ENCODE measurements around the gene PRH1. TPM values are rescaled to one million over a fixed set of nuclear protein-coding genes. Genes with fewer than 3 reads are reported as not detected.

The PRH1 gene
- total RNA-seq: 4.3 and 9.1 TPM in 2 replicates

DNA sequence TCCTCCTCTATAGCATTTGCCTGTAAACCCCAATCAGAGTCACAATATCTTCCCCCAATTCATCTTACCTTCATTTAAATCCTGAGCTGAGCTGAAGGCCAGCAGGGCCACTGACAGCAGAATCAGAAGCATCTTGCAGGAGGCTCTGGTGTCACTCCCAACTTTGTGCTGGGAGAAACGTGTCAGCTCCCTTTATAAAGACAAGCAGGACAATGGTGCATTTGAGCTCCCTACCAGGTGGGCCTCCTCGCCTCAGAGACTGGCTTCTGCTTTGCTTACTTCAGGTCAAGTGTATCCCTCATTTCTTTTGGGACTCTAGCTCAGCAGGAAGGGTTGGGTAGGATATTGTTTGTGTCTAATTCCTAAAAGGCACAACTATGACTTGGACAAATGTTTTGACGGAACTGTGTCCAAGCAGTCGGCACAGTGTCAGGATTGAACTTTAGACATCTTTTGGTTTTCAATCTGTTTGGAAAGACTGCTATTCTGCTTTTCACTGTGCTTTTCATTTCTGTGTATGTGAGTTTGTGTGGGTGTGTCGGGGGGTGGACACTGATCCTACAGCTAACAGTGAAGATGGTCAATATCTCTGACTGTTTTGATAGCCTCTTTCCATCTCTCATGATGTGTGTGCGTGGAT, at the start of gene PRH1:
PRH1 (minus strand) TSS at position 170 of the 640 bp plus-strand sequence; CDS start at position 132, 38 bp downstream.
- TF ChIP-seq, protein P1, sequence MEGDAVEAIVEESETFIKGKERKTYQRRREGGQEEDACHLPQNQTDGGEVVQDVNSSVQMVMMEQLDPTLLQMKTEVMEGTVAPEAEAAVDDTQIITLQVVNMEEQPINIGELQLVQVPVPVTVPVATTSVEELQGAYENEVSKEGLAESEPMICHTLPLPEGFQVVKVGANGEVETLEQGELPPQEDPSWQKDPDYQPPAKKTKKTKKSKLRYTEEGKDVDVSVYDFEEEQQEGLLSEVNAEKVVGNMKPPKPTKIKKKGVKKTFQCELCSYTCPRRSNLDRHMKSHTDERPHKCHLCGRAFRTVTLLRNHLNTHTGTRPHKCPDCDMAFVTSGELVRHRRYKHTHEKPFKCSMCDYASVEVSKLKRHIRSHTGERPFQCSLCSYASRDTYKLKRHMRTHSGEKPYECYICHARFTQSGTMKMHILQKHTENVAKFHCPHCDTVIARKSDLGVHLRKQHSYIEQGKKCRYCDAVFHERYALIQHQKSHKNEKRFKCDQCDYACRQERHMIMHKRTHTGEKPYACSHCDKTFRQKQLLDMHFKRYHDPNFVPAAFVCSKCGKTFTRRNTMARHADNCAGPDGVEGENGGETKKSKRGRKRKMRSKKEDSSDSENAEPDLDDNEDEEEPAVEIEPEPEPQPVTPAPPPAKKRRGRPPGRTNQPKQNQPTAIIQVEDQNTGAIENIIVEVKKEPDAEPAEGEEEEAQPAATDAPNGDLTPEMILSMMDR (conservative IDR thresholded peaks at IDR 0.05; ENCODE audit: low read depth, low read length): no peak
- H3K4me3 ChIP-seq (ENCODE audit: low read depth, low read length): no peak within 1 kb of the TSS
- no peak for DNase-seq (ENCODE audit: low read depth)

DNA sequence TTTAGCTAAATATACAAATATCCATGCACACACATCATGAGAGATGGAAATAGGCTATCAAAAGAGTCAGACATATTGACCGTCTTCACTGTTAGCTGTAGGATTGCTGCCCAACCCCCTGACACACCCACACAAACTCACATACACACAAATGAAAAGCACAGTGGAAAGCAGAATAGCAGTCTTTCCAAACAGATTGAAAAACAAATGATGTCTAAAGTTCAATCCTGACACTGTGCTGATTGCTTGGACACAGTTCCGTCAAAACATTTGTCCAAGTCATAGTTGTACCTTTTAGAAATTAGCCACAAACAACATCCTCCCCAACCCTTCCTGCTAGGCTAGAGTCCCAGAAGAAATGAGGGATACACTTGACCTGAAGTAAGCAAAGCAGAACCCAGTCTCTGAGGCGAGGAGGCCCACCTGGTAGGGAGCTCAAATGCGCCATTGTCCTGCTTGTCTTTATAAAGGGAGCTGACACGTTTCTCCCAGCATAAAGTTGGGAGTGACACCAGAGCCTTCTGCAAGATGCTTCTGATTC, 44.8 kb upstream of the PRH1 start, which contains the start of gene PRH2:
PRH2 (plus strand) TSS at position 491 of the 541 bp plus-strand sequence; CDS start at position 529, 38 bp downstream.
- TF ChIP-seq, protein P1 (conservative IDR thresholded peaks at IDR 0.05; ENCODE audit: low read depth, low read length): no peak
- no peak for DNase-seq (ENCODE audit: low read depth)
- H3K4me3 ChIP-seq (ENCODE audit: low read depth, low read length): no peak within 1 kb of the TSS

DNA sequence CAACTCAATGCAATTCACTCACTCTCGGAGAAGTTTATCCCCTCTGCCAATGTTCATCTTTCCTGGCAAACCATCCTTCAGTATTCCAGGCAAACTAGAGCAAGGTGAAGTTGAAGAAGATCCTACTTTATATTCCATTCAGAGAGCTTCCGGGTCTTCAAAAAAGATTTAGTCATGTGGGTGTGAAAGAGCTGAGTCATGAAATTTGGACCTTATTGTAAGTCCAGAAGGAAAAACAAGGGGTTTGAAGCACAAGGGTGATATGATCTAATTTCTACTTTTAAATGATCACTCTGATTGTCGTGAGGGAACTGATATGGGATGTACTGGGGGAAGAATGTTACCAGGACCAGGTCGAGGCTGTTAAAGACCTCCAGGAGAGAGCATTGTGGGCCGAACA, 42.2 kb upstream of the PRH1 start:
- H3K4me3 ChIP-seq (ENCODE audit: low read depth, low read length): no peak overlapping the region
- no peak for DNase-seq (ENCODE audit: low read depth)
- TF ChIP-seq, protein P1 (conservative IDR thresholded peaks at IDR 0.05; ENCODE audit: low read depth, low read length): no peak

DNA sequence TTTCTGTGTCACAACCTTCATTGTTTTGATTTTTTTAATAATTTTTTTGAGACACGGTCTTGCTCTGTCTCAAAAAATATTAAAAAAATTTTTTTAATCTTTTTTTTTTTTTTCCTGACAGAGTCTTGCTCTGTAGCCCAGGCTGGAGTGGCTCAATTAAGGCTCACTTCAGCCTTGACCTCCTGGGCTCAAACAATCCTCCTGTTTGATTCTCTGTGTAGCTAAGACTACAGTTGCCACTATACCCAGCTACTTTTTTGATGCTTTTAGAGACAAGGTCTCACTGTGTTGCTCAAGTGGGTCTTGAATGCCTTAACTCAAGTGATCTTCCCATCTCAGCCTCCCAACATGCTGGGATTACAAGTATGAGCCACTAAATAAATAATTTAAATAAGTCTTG, 35.8 kb upstream of the PRH1 start:
- TF ChIP-seq, protein P1 (conservative IDR thresholded peaks at IDR 0.05; ENCODE audit: low read depth, low read length): no peak
- DNase-seq (ENCODE audit: low read depth): no peak

DNA sequence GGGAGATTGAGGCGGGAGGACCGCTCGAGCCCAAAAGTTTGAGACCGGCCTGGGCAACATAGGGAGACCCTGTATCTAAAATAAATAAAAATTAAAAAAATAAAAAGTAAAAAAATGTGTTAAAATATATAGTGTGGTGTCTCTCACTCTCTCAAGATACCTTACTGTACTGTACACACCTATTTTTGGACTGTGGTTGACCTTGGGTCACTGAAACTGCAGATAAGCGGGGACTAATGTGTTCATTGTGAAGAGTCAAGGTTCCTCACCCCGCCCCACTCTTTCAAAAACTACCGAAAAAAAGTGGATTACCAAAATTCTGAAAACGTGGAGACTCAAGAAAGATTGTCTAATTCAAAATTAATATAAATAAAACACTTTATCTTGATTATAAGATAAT, 26.3 kb upstream of the PRH1 start:
- no peak for DNase-seq (ENCODE audit: low read depth)
- H3K4me3 ChIP-seq (ENCODE audit: low read depth, low read length): no peak overlapping the region
- TF ChIP-seq, protein P1 (conservative IDR thresholded peaks at IDR 0.05; ENCODE audit: low read depth, low read length): no peak

More for the DNA sequence above, 35.8 kb upstream of the PRH1 start:
- no peak overlapping the region for H3K4me3 ChIP-seq (ENCODE audit: low read depth, low read length)

DNA sequence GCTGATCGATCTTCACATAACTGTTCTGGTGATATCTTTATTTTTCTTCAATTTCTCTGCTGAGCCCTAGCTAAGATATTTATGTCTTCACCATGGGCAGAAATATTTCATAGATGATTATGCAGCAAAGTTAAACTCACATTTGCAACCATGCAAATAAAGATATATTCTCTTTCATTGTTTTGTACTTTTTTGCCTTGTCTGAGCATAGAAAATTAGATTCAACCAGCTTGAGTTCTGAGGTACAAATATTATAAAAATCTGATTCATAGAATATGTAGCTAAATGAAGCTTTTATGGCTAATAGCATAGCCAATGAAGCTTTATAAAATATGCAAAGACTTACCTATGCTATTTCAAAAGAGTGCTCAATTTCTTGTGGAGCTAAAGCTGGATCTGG, 25.4 kb upstream of the PRH1 start, which contains the start of gene TAS2R13:
TAS2R13 (minus strand) TSS at position 101 of the 400 bp plus-strand sequence. CDS start 264 bp downstream, outside the sequence.
- no peak within 1 kb of the TSS for H3K4me3 ChIP-seq (ENCODE audit: low read depth, low read length)
- TF ChIP-seq, protein P1 (conservative IDR thresholded peaks at IDR 0.05; ENCODE audit: low read depth, low read length): no peak
- DNase-seq (ENCODE audit: low read depth): no peak

Data from epithelial cell of proximal tubule (primary cell).